SK-N-MC (cell line): ENCODE measurements around the gene CFAP251.

Experiments
- EZH2 ChIP-seq: fragments of 200-600 bp; sonication (generic); IDR thresholded peaks from one replicate; pipeline ENCODE4 v1.6.1; 2017; ENCODE audit warnings: antibody characterized with exemption
- FOXP2 ChIP-seq: optimal IDR thresholded peaks from 2 replicates; pipeline ENCODE3; 2011; ENCODE audit warnings: mild to moderate bottlenecking, moderate library complexity; ENCODE audit not compliant: insufficient read depth; ENCODE audit errors: extremely low read length, control extremely low read depth
- POLR2AphosphoS5 ChIP-seq: IDR thresholded peaks from 2 replicates; pipeline ENCODE4 v1.6.1; 2012; ENCODE audit warnings: mild to moderate bottlenecking, low read depth, low read length, borderline replicate concordance

GRCh38 chr12:121953695-121954094, 35.3 kb downstream of the CFAP251 start:
- TF ChIP-seq POLR2AphosphoS5: no peak
- no peak for TF ChIP-seq EZH2
- no peak for TF ChIP-seq FOXP2
